ENCODE data around the gene ANKRD13D.

The ANKRD13D gene

GRCh38 chr11:67292671-67293070 lies 3.6 kb downstream of the ANKRD13D start:
- peaks cover 9% of the 10 kb centered on the region for H3K9me3 ChIP-seq (ENCODE audit: low read length)
- peaks cover 26% of the 10 kb centered on the region for H3K4me1 ChIP-seq (ENCODE audit: insufficient read depth, low read length)
- H3K27ac ChIP-seq (ENCODE audit: low read depth, low read length) = no peak overlapping the region
- H3K4me3 ChIP-seq (ENCODE audit: low read depth in 1 of 2, low read length in 2 of 2) = no peak overlapping the region
- H3K36me3 ChIP-seq (ENCODE audit: insufficient read depth, low read length) = peaks cover 12% of the 10 kb centered on the region
- H3K9ac ChIP-seq (ENCODE audit: low read length) = no peak overlapping the region
- H3K27me3 ChIP-seq (ENCODE audit: control insufficient read depth in 1 of 2, insufficient read depth in 2 of 2, low read length in 2 of 2) = no peaks in the 10 kb centered on the region

GRCh38 chr11:67293090-67293489 lies 4.0 kb downstream of the ANKRD13D start:
- Histone ChIP-seq H3K9ac (ENCODE audit: low read length) (no peak overlapping the region), H3K4me3 (ENCODE audit: low read depth in 1 of 2, low read length in 2 of 2) (no peak overlapping the region), H3K27me3 (ENCODE audit: control insufficient read depth in 1 of 2, insufficient read depth in 2 of 2, low read length in 2 of 2) (no peaks in the 10 kb centered on the region), H3K27ac (ENCODE audit: low read depth, low read length) (no peak overlapping the region), H3K4me1 (ENCODE audit: insufficient read depth, low read length) (peaks cover 22% of the 10 kb centered on the region), H3K36me3 (ENCODE audit: insufficient read depth, low read length) (peaks cover 12% of the 10 kb centered on the region), H3K9me3 (ENCODE audit: low read length) (peaks cover 9% of the 10 kb centered on the region)

- H3K27ac ChIP-seq (ENCODE audit: low read depth, low read length) = no peak overlapping the region
- H3K4me3 ChIP-seq (ENCODE audit: low read depth in 1 of 2, low read length in 2 of 2) = no peak overlapping the region
- H3K36me3 ChIP-seq (ENCODE audit: insufficient read depth, low read length) = peaks cover 36% of the 10 kb centered on the region
- H3K9ac ChIP-seq (ENCODE audit: low read length) = no peak overlapping the region
- peaks cover 7% of the 10 kb centered on the region for H3K4me1 ChIP-seq (ENCODE audit: insufficient read depth, low read length)
- no peaks in the 10 kb centered on the region for H3K27me3 ChIP-seq (ENCODE audit: control insufficient read depth in 1 of 2, insufficient read depth in 2 of 2, low read length in 2 of 2)
- H3K9me3 ChIP-seq (ENCODE audit: low read length) = peaks cover 9% of the 10 kb centered on the region
Measured at GRCh38 chr11:67295846-67296245, 6.7 kb downstream of the ANKRD13D start.

DNA sequence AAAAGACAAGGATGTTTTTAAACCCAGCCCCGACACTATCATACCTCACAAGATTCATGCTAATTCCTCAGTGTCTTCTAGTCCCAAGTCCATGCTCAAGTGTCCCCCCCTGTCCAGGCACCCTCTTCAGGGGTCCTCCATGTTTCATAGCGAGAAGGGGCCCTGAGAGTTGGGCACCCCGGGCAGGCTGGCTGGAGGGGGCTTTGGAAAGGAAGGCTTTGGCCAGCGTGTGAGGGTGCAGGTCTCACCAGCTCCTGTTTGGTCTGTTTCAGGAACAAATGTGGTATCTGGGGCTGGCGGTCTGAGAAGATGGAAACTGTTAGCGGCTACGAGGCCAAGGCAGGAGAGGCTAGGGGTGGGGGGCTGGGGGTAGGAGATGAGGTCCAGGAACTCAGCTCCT lies 9.7 kb downstream of the ANKRD13D start:
- Histone ChIP-seq H3K4me1 (ENCODE audit: insufficient read depth, low read length) (peaks cover 8% of the 10 kb centered on the region), H3K9ac (ENCODE audit: low read length) (no peak overlapping the region), H3K36me3 (ENCODE audit: insufficient read depth, low read length) (peaks cover 40% of the 10 kb centered on the region), H3K9me3 (ENCODE audit: low read length) (peaks cover 9% of the 10 kb centered on the region), H3K27ac (ENCODE audit: low read depth, low read length) (no peak overlapping the region), H3K27me3 (ENCODE audit: control insufficient read depth in 1 of 2, insufficient read depth in 2 of 2, low read length in 2 of 2) (no peaks in the 10 kb centered on the region), H3K4me3 (ENCODE audit: low read depth in 1 of 2, low read length in 2 of 2) (no peak overlapping the region)

DNA sequence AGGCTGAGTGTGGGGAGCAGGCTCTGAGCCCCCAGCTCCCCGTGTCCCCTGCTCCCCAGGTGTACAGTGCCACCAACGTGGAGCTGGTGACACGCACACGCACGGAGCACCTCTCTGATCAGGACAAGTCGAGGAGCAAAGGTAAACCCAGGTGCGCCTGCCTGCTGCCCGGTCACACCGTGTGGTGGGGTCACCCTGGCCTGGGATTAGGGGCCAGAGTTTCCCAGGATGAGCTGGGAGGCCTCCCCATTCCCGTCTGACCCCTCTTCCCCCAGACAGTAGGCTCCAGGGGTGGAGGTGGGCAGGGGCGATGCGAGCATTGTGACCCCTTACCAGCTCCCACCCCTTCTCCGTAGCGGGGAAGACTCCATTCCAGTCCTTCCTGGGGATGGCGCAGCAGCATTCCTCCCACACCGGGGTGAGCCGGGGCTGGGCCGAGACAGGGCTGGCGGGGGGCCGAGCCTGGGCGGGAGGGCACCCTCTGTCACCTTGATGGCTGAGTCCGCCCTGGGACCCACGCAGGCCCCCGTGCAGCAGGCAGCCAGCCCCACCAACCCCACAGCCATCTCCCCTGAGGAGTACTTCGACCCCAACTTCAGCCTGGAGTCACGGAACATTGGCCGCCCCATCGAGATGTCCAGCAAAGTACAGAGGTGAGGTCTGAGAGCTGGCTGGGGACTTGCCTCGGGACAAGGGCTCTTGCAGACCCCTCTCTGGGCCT lies 10.5 kb downstream of the ANKRD13D start:
- Histone ChIP-seq H3K27ac (ENCODE audit: low read depth, low read length) (no peak overlapping the region), H3K9me3 (ENCODE audit: low read length) (peaks cover 9% of the 10 kb centered on the region), H3K4me1 (ENCODE audit: insufficient read depth, low read length) (peaks cover 14% of the 10 kb centered on the region), H3K9ac (ENCODE audit: low read length) (no peak overlapping the region), H3K36me3 (ENCODE audit: insufficient read depth, low read length) (peaks cover 38% of the 10 kb centered on the region), H3K4me3 (ENCODE audit: low read depth in 1 of 2, low read length in 2 of 2) (no peak overlapping the region), H3K27me3 (ENCODE audit: control insufficient read depth in 1 of 2, insufficient read depth in 2 of 2, low read length in 2 of 2) (no peaks in the 10 kb centered on the region)

DNA sequence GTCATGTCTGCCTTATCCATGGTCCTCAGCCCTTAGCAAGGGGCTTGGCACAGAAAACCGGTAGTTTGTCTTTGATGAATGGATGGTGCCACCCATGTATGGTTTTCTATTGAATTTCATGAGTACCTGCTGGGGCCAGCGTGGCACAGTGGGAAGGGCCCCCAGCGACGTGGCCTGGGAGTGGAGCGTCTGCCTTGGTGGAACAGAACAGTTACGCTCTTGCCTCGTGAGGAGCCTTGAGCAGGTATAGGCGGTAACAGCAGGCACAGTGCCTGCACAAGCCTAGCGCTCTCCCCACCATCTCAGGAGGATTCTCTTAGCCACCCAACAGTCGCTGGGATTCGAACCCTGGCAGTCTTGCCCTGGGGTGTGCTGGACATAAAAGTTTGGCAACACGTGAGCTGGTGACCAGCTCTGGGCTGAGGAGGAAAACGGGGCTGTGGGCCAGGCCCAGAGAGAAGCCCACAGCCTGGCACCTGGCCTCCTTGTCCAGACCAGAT lies 11.2 kb downstream of the ANKRD13D start:
- Histone ChIP-seq H3K36me3 (ENCODE audit: insufficient read depth, low read length) (peaks cover 38% of the 10 kb centered on the region), H3K27ac (ENCODE audit: low read depth, low read length) (no peak overlapping the region), H3K9me3 (ENCODE audit: low read length) (peaks cover 9% of the 10 kb centered on the region), H3K9ac (ENCODE audit: low read length) (no peak overlapping the region), H3K4me3 (ENCODE audit: low read depth in 1 of 2, low read length in 2 of 2) (no peak overlapping the region), H3K27me3 (ENCODE audit: control insufficient read depth in 1 of 2, insufficient read depth in 2 of 2, low read length in 2 of 2) (no peaks in the 10 kb centered on the region), H3K4me1 (ENCODE audit: insufficient read depth, low read length) (peaks cover 17% of the 10 kb centered on the region)

DNA sequence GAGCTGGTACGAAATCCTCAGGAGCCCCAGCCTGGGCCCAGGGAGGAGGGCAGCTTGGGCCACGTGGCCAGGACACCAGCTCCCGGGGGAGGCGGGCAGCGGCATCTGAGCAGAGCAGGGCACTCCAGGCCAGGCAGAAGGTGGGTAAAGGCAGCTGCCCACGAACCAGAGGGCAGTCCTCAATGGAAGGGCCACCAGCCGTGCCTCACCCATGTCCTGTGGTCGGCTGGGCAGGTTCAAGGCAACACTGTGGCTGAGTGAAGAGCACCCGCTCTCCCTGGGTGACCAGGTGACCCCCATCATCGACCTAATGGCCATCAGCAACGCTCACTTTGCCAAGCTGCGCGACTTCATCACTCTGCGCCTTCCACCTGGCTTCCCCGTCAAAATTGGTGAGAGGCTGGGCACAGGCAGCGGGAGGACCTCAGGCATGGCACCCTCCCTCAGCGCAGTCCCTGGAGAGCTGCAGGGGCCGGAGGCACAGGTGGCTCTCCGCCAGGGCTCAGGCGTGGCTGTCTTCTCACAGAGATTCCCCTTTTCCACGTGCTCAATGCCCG lies 11.7 kb downstream of the ANKRD13D start:
- Histone ChIP-seq H3K9me3 (ENCODE audit: low read length) (peaks cover 4% of the 10 kb centered on the region), H3K4me1 (ENCODE audit: insufficient read depth, low read length) (peaks cover 17% of the 10 kb centered on the region), H3K36me3 (ENCODE audit: insufficient read depth, low read length) (peaks cover 38% of the 10 kb centered on the region), H3K27ac (ENCODE audit: low read depth, low read length) (no peak overlapping the region), H3K9ac (ENCODE audit: low read length) (no peak overlapping the region), H3K4me3 (ENCODE audit: low read depth in 1 of 2, low read length in 2 of 2) (no peak overlapping the region), H3K27me3 (ENCODE audit: control insufficient read depth in 1 of 2, insufficient read depth in 2 of 2, low read length in 2 of 2) (no peaks in the 10 kb centered on the region)

GRCh38 chr11:67301313-67301921 lies 12.3 kb downstream of the ANKRD13D start:
- H3K4me1 ChIP-seq (ENCODE audit: insufficient read depth, low read length) = peaks cover 17% of the 10 kb centered on the region
- H3K27ac ChIP-seq (ENCODE audit: low read depth, low read length) = no peak overlapping the region
- H3K27me3 ChIP-seq (ENCODE audit: control insufficient read depth in 1 of 2, insufficient read depth in 2 of 2, low read length in 2 of 2) = no peaks in the 10 kb centered on the region
- no peaks in the 10 kb centered on the region for H3K9me3 ChIP-seq (ENCODE audit: low read length)
- no peak overlapping the region for H3K4me3 ChIP-seq (ENCODE audit: low read depth in 1 of 2, low read length in 2 of 2)
- H3K36me3 ChIP-seq (ENCODE audit: insufficient read depth, low read length) = peaks cover 38% of the 10 kb centered on the region
- no peak overlapping the region for H3K9ac ChIP-seq (ENCODE audit: low read length)

DNA sequence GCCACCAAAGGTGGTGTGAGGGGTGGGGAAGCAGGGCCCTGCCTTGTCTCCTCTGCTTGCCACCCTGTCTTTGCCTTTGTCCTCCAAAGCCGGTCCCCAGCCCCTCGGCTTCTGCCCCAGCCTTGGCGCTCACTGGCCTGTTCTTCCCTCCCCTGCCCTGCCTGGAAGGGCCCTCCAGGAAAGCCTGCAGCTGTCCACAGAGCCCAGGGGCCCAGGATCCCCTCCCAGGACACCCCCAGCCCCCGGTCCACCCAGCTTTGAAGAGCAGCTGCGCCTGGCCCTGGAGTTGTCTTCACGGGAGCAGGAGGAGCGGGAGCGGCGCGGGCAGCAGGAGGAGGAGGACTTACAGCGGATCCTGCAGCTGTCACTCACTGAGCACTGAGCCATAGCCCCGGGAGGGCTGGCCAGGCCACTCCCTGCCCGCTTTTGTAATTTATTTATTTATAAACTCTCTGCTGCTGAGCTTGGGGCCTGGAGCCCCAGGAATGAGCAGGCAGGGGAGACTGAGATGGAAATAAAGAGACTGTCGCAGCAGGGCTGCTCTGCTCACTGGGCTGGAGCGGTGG lies 12.9 kb downstream of the ANKRD13D start:
- peaks cover 17% of the 10 kb centered on the region for H3K4me1 ChIP-seq (ENCODE audit: insufficient read depth, low read length)
- peaks cover 34% of the 10 kb centered on the region for H3K36me3 ChIP-seq (ENCODE audit: insufficient read depth, low read length)
- no peak overlapping the region for H3K9ac ChIP-seq (ENCODE audit: low read length)
- H3K27me3 ChIP-seq (ENCODE audit: control insufficient read depth in 1 of 2, insufficient read depth in 2 of 2, low read length in 2 of 2) = no peaks in the 10 kb centered on the region
- H3K4me3 ChIP-seq (ENCODE audit: low read depth in 1 of 2, low read length in 2 of 2) = peak overlapping the region in 1 of 2 donors; percentile 68
- no peak overlapping the region for H3K27ac ChIP-seq (ENCODE audit: low read depth, low read length)
- H3K9me3 ChIP-seq (ENCODE audit: low read length) = no peaks in the 10 kb centered on the region

DNA sequence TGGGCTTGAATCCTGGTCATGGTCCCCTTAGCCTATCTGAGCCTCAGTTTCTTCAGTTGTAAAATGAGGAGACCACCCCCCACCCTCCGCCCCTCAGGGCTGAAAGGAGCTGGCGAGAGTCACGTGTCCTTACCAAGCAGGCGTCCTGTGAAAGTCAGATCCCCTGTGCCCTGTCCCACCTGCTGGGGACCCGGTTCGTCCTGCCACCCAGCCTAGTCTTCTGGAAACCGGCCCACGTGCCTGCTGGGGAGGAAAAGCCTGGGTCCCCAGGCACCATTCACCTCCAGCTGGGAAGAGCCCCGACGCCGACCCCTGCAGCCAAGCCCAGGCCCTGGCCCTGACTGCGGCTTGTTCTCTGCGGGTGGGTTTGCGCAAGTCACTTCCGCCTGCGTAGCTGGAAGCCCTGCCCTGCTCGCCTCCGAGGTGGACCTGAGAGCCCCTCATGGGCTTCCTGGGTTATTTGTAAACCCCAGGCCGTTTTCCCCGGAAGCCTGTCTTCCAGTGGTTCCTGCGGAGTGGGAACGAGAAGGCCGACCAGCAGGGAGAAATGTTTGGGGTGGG lies 13.5 kb downstream of the ANKRD13D start:
- Histone ChIP-seq H3K4me1 (ENCODE audit: insufficient read depth, low read length) (peaks cover 17% of the 10 kb centered on the region), H3K9ac (ENCODE audit: low read length) (no peak overlapping the region)

DNA sequence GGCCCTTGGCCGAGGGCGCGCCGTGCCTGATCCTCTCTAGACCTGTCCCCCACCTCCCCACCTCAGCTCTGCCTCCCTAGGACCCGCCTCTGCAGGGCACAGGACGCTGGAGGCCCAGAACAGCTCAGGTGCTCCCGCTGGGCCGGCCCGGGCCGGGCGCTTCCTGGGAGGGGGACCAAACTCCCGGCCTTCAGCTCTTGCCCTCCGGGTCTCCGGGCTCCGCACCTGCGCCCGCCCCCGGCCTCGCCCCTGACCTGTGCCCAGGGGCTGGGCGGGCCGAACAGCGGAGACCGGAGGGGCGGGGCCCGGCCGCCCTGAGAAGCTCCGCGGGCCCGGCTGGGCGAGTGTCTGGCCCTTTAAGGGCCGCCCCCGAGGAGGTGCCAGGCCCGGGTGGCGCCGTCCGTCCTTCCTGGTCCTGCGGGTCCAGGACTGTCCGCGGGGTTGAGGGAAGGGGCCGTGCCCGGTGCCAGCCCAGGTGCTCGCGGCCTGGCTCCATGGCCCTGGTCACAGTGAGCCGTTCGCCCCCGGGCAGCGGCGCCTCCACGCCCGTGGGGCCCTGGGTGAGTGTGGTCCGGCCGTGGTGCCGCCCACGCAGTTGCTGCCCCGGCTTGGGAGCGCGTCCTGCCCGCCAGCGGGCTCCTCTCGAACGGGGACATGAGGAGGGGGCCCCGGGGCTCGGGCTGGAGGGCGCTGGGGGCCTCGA lies 14.2 kb downstream of the ANKRD13D start, which contains the start of gene SSH3:
SSH3 (plus strand) TSS at position 399 of the 703 bp plus-strand sequence; CDS start at position 495, 96 bp downstream.
- Histone ChIP-seq H3K27me3 (ENCODE audit: control insufficient read depth in 1 of 2, insufficient read depth in 2 of 2, low read length in 2 of 2) (no peaks in the 10 kb centered on the region), H3K4me1 (ENCODE audit: insufficient read depth, low read length) (peaks cover 17% of the 10 kb centered on the region), H3K4me3 (ENCODE audit: low read depth in 1 of 2, low read length in 2 of 2) (peak within 1 kb of the TSS; percentile 68 to 85), H3K27ac (ENCODE audit: low read depth, low read length) (peak within 1 kb of the TSS; percentile 82), H3K9ac (ENCODE audit: low read length) (peak within 1 kb of the TSS; percentile 44), H3K36me3 (ENCODE audit: insufficient read depth, low read length) (peaks cover 34% of the 10 kb centered on the region), H3K9me3 (ENCODE audit: low read length) (no peaks in the 10 kb centered on the region)

More for the DNA sequence above, 13.5 kb downstream of the ANKRD13D start:
- H3K27ac ChIP-seq (ENCODE audit: low read depth, low read length) = peak overlapping the region; percentile 82
- H3K27me3 ChIP-seq (ENCODE audit: control insufficient read depth in 1 of 2, insufficient read depth in 2 of 2, low read length in 2 of 2) = no peaks in the 10 kb centered on the region
- H3K4me3 ChIP-seq (ENCODE audit: low read depth in 1 of 2, low read length in 2 of 2) = peak overlapping the region; percentile 68 to 85
- peaks cover 34% of the 10 kb centered on the region for H3K36me3 ChIP-seq (ENCODE audit: insufficient read depth, low read length)
- no peaks in the 10 kb centered on the region for H3K9me3 ChIP-seq (ENCODE audit: low read length)
